IMR-90 (cell line): ENCODE results near the gene ABCA6. TPM values are rescaled to one million over a fixed set of nuclear protein-coding genes. Genes with fewer than 3 reads are reported as not detected.

Source experiments
- ATAC-seq: fragments of 200-7000 bp; cut with Tn5 transposase; 2 replicates; pipeline ENCODE4 v1.9.1; 2020; ENCODE audit warnings: low read depth, mild to moderate bottlenecking, moderate library complexity
- BruUV-seq: library from RNA; stranded (reverse); fragments of 400-500 nt; replicated peaks from 2 replicates; lab custom pipeline; 2021; lab: Mats Ljungman, UMichigan
- CTCF ChIA-PET: fragments of 300-600 bp; formaldehyde crosslinking; extraction: SDS; loops from one replicate; lab custom pipeline; 2021; ENCODE audit warnings: antibody characterized with exemption; lab: Yijun Ruan, JAX
- POLR2A ChIA-PET: fragments of 300-600 bp; sonication (Branson Sonifier 250); formaldehyde crosslinking; loops from one replicate; lab custom pipeline; 2022; ENCODE audit warnings: antibody characterized with exemption; ENCODE audit not compliant: unreplicated experiment; lab: Charles Lee
- DNase-seq: peaks from one replicate; pipeline ENCODE4 v3.0.0; 2013
- H2AFZ ChIP-seq: replicated peaks from 2 replicates; pipeline ENCODE3; 2013; ENCODE audit warnings: low read length, mild to moderate bottlenecking; ENCODE audit not compliant: poor library complexity
- H2AK5ac ChIP-seq: 2 replicates; pipeline ENCODE4 v1.6.1; 2013; ENCODE audit warnings: low read depth, low read length, inconsistent platforms
- H2AK9ac ChIP-seq: replicated peaks from 2 replicates; pipeline ENCODE3; 2013; ENCODE audit warnings: mild to moderate bottlenecking, low read depth, low read length, moderate library complexity; ENCODE audit not compliant: poor library complexity
- H2BK120ac ChIP-seq: 2 replicates; pipeline ENCODE4 v1.6.1; 2013; ENCODE audit warnings: low read depth, low read length, inconsistent platforms
- H2BK15ac ChIP-seq: 3 replicates; pipeline ENCODE4 v1.6.1; 2013; ENCODE audit warnings: low read depth, low read length, inconsistent platforms
- H2BK20ac ChIP-seq: 2 replicates; pipeline ENCODE4 v1.6.1; 2013; ENCODE audit warnings: low read depth, mild to moderate bottlenecking, inconsistent platforms, low read length, moderate library complexity
- H2BK5ac ChIP-seq: 2 replicates; pipeline ENCODE4 v1.6.1; 2013; ENCODE audit warnings: mild to moderate bottlenecking, low read depth, low read length, inconsistent platforms; ENCODE audit not compliant: poor library complexity, severe bottlenecking
- H3K14ac ChIP-seq: replicated peaks from 2 replicates; pipeline ENCODE4 v1.6.1; 2013; ENCODE audit warnings: low read depth, low read length, inconsistent platforms
- H3K18ac ChIP-seq: 2 replicates; pipeline ENCODE4 v1.6.1; 2013; ENCODE audit warnings: low read depth, low read length, control low read depth
- H3K23ac ChIP-seq: 2 replicates; pipeline ENCODE4 v1.6.1; 2013; ENCODE audit warnings: low read depth, low read length, inconsistent platforms
- H3K27ac ChIP-seq: 2 replicates; pipeline ENCODE4 v1.5.1; 2013; ENCODE audit warnings: mild to moderate bottlenecking, control low read depth, low read length; ENCODE audit not compliant: insufficient read depth
- H3K27me3 ChIP-seq: 2 replicates; pipeline ENCODE4 v1.6.1; 2013; ENCODE audit warnings: low read length; ENCODE audit not compliant: control insufficient read depth, insufficient read depth
- H3K36me3 ChIP-seq: 2 replicates; pipeline ENCODE4 v1.6.1; 2013; ENCODE audit warnings: low read length, mixed read lengths; ENCODE audit not compliant: control insufficient read depth, insufficient read depth
- H3K4ac ChIP-seq: 2 replicates; pipeline ENCODE4 v1.6.1; 2013; ENCODE audit warnings: low read depth, low read length, inconsistent platforms
- H3K4me1 ChIP-seq: 2 replicates; pipeline ENCODE4 v1.6.1; 2013; ENCODE audit warnings: low read length, mixed read lengths; ENCODE audit not compliant: control insufficient read depth, insufficient read depth
- H3K4me2 ChIP-seq: 2 replicates; pipeline ENCODE4 v1.6.1; 2013; ENCODE audit warnings: low read depth, mild to moderate bottlenecking, control low read depth, low read length, moderate library complexity
- H3K4me3 ChIP-seq: 2 replicates; pipeline ENCODE4 v1.5.1; 2013; ENCODE audit warnings: low read depth, mild to moderate bottlenecking, control low read depth, low read length, moderate library complexity; ENCODE audit not compliant: insufficient read depth
- H3K56ac ChIP-seq: 2 replicates; pipeline ENCODE4 v1.6.1; 2013; ENCODE audit warnings: low read length, inconsistent platforms; ENCODE audit not compliant: insufficient read depth; ENCODE audit errors: extremely low read depth
- H3K79me1 ChIP-seq, 2 experiments: 2 replicates each; pipeline ENCODE4 v1.6.1; 2013; ENCODE audit warnings: low read length in 2 of 2, inconsistent platforms in 1 of 2, low read depth in 1 of 2
- H3K9ac ChIP-seq: 2 replicates; pipeline ENCODE4 v1.6.1; 2013; ENCODE audit warnings: low read depth, low read length, control low read depth
- H3K9me1 ChIP-seq: 2 replicates; pipeline ENCODE4 v1.6.1; 2013; ENCODE audit warnings: low read length, inconsistent platforms; ENCODE audit not compliant: insufficient read depth
- H3K9me3 ChIP-seq: 2 replicates; pipeline ENCODE4 v1.6.1; 2013; ENCODE audit warnings: low read length; ENCODE audit not compliant: control insufficient read depth, insufficient read depth
- H4K20me1 ChIP-seq: 2 replicates; pipeline ENCODE4 v1.6.1; 2013; ENCODE audit warnings: low read length, inconsistent platforms; ENCODE audit not compliant: insufficient read depth
- H4K5ac ChIP-seq: 2 replicates; pipeline ENCODE4 v1.6.1; 2013; ENCODE audit warnings: mild to moderate bottlenecking, low read depth, low read length, control low read depth
- H4K8ac ChIP-seq, 2 experiments: 2 replicates each; pipeline ENCODE4 v1.6.1; 2013; ENCODE audit warnings: low read depth in 2 of 2, low read length in 2 of 2, control low read depth in 1 of 2, inconsistent platforms in 1 of 2
- H4K91ac ChIP-seq: 2 replicates; pipeline ENCODE4 v1.6.1; 2013; ENCODE audit warnings: low read depth, low read length, inconsistent platforms; ENCODE audit not compliant: insufficient read depth
- CEBPB ChIP-seq: IDR thresholded peaks from 2 replicates; pipeline ENCODE4 v1.6.1; 2012; ENCODE audit warnings: low read depth, low read length, improper control_type of control experiment
- MXI1 ChIP-seq: IDR thresholded peaks from 2 replicates; pipeline ENCODE4 v1.6.1; 2012; ENCODE audit warnings: low read depth, mild to moderate bottlenecking, low read length, moderate library complexity, borderline replicate concordance
- NFE2L2 ChIP-seq: fragments of 150-350 bp; IDR thresholded peaks from 2 replicates; pipeline ENCODE4 v1.6.1; 2016; ENCODE audit warnings: low read depth, mild to moderate bottlenecking, low read length
- POLR2A ChIP-seq: IDR thresholded peaks from 2 replicates; pipeline ENCODE4 v1.6.1; 2012; ENCODE audit warnings: mild to moderate bottlenecking, low read depth, low read length
- RAD21 ChIP-seq: IDR thresholded peaks from 2 replicates; pipeline ENCODE4 v1.6.1; 2012; ENCODE audit warnings: low read length, improper control_type of control experiment
- RFX5 ChIP-seq: IDR thresholded peaks from 2 replicates; pipeline ENCODE4 v1.8.0; 2012; ENCODE audit warnings: low read depth, mild to moderate bottlenecking, low read length, moderate library complexity
- SMC3 ChIP-seq: fragments of 150-350 bp; IDR thresholded peaks from 2 replicates; pipeline ENCODE4 v1.6.1; 2016; ENCODE audit warnings: low read depth, mild to moderate bottlenecking, antibody characterized with exemption, low read length, moderate library complexity
- WGBS, 2 experiments: methylation state at CpG; one replicate each; pipeline versions ENCODE4 v1.1.5 to v1.1.7; 2013; ENCODE audit warnings: missing lambda C conversion rate in 2 of 2; ENCODE audit not compliant: insufficient read length in 1 of 2; ENCODE audit errors: extremely low coverage in 2 of 2; 5-methylcytosine and 5-hydroxymethylcytosine counted together
- dilution Hi-C: fragments of 300-500 bp; cut with HindIII; formaldehyde crosslinking; loops from one replicate; pipeline ENCODE4 v1.14.3; 2018; ENCODE audit warnings: low sequenced_read_pairs; ENCODE audit not compliant: unreplicated experiment
- in situ Hi-C: fragments of 300-500 bp; cut with MboI; formaldehyde crosslinking; loops from 3 replicates; pipeline ENCODE4 v1.14.3; 2019; ENCODE audit warnings: low sequenced_read_pairs, inconsistent platforms, mixed read lengths
- intact Hi-C: fragments of 100-400 bp; cut with micrococcal nuclease; formaldehyde crosslinking; loops from 2 replicates; pipeline ENCODE4 v1.10.0; 2022
- polyA plus RNA-seq, 3 experiments: library from polyadenylated mRNA; depleted of rRNA; stranded (reverse); fragments of >200 nt; gene quantifications; 2 replicates each; pipeline ENCODE4 v1.2.3, GENCODE V29; 2012; ENCODE audit warnings: low replicate concordance in 1 of 3
- total RNA-seq: library from RNA; depleted of rRNA; stranded (reverse); fragments of >200 nt; gene quantifications from 2 replicates; pipeline ENCODE4 v1.2.3, GENCODE V29; 2012
- TF ChIP-seq, protein P1 (sequence below): fragments of 150-350 bp; IDR thresholded peaks from 2 replicates; pipeline ENCODE4 v1.6.1; 2017; ENCODE audit warnings: mild to moderate bottlenecking, antibody characterized with exemption, low read length, low read depth

ABCA6 gene
- total and polyA plus RNA-seq, 2 of the 4 experiments (the other 2 are of a cell fraction), result under 0.01 TPM; not detected in 1

DNA sequence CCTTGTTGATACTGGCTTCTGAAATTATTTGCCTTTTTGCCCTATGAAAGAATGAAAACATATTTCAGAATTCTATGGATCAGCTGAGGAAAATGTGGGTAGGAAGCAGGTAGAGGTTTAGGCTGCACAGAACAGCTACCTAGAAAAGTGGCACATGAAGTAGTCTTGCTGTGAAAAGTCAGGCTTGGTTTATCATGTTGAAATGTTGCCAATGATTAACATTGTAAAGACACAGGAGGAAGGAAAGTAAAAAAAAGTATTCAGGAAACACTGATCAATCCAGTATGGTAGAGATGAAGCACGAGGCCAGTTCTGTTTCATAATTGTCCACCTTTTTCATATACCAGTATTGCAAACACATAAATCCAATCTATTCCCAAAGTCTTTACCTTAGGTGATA is 29.9 kb downstream of the ABCA6 start (continued):
- TF ChIP-seq MXI1, result no peak
- TF ChIP-seq RAD21, result no peak
- TF ChIP-seq POLR2A, result no peak

- BruUV-seq, result no TSS peak
- intact Hi-C loops, result no loop called here
Measured at GRCh38 chr17:69105907-69106730, 35.6 kb downstream of the ABCA6 start.

More at GRCh38 chr17:69105907-69106730, 35.6 kb downstream of the ABCA6 start:
- no peak overlapping the region for H2AK5ac ChIP-seq
- no peak overlapping the region for H2BK120ac ChIP-seq
- TF ChIP-seq RFX5 (no peak), CEBPB (no peak), SMC3 (no peak), MXI1 (no peak), NFE2L2 (no peak)
- TF ChIP-seq, protein P1, sequence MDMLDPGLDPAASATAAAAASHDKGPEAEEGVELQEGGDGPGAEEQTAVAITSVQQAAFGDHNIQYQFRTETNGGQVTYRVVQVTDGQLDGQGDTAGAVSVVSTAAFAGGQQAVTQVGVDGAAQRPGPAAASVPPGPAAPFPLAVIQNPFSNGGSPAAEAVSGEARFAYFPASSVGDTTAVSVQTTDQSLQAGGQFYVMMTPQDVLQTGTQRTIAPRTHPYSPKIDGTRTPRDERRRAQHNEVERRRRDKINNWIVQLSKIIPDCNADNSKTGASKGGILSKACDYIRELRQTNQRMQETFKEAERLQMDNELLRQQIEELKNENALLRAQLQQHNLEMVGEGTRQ, result no peak
- CTCF ChIA-PET, result no interaction called here
- H2BK20ac ChIP-seq, result no peak overlapping the region
- H4K20me1 ChIP-seq, result no peaks in the 10 kb centered on the region
- H3K4me2 ChIP-seq, result no peak overlapping the region
- H3K4me3 ChIP-seq, result no peak overlapping the region
- H2BK5ac ChIP-seq, result no peak overlapping the region
- no peak overlapping the region for H3K4ac ChIP-seq
- H3K56ac ChIP-seq, result no peak overlapping the region
- DNase-seq (no peak), ATAC-seq (no peak)
- POLR2A ChIA-PET, result no interaction called here
- H3K79me1 ChIP-seq, result no peaks in the 10 kb centered on the region
- H3K23ac ChIP-seq, result no peak overlapping the region
- no peaks in the 10 kb centered on the region for H3K9me1 ChIP-seq
- no peak overlapping the region for H2AK9ac ChIP-seq
- no peak overlapping the region for H4K8ac ChIP-seq
- H4K91ac ChIP-seq, result no peak overlapping the region
- H3K27me3 ChIP-seq, result no peaks in the 10 kb centered on the region
- H3K27ac ChIP-seq, result no peak overlapping the region
- no peak overlapping the region for H2BK15ac ChIP-seq
- in situ Hi-C loops (no loop called here), dilution Hi-C loops (no loop called here)
- no peak overlapping the region for H2AFZ ChIP-seq
- no peak overlapping the region for H3K18ac ChIP-seq
- no peak overlapping the region for H4K5ac ChIP-seq
- H3K4me1 ChIP-seq, result no peaks in the 10 kb centered on the region
- no peaks in the 10 kb centered on the region for H3K36me3 ChIP-seq
- H3K9me3 ChIP-seq, result no peaks in the 10 kb centered on the region
- WGBS, 2 experiments, result 92 to 100% methylated on average over 1 to 2 of the region's 10 CpGs
- no peak overlapping the region for H3K9ac ChIP-seq
- no peak overlapping the region for H3K14ac ChIP-seq
